Stimulated activated naive CD8-positive, alpha-beta T cell treated with anti-CD3 and anti-CD28 coated beads, Interleukin-15, Interleukin-2, amounts not matched to agents 100 ng/mL and 50 ng/mL, for 24 hours (primary cell): Measurements from ENCODE around the gene TFDP2.
A peak's percentile ranks its signal among the peaks of the same experiment; 100 is the strongest.
"Not testable (repeated sequence)": the region's sequence is repeated elsewhere in the genome, so short reads cannot be mapped to it uniquely, and the experiment has no call there.

Experiments used
- H3K27ac Mint-ChIP-seq: one replicate; pipeline ENCODE4 v1.8.0; 2021; ENCODE audit warnings: mild to moderate bottlenecking, mixed read lengths
- H3K27me3 Mint-ChIP-seq: one replicate; pipeline ENCODE4 v1.8.0; 2021; ENCODE audit warnings: mixed read lengths
- H3K36me3 Mint-ChIP-seq: one replicate; pipeline ENCODE4 v1.8.0; 2021; ENCODE audit warnings: low read depth, mixed read lengths
- H3K4me1 Mint-ChIP-seq: one replicate; pipeline ENCODE4 v1.8.0; 2021; ENCODE audit warnings: low read depth, mixed read lengths
- H3K4me3 Mint-ChIP-seq: one replicate; pipeline ENCODE4 v1.8.0; 2021; ENCODE audit warnings: mild to moderate bottlenecking, mixed read lengths
- H3K9me3 Mint-ChIP-seq: one replicate; pipeline ENCODE4 v1.8.0; 2021; ENCODE audit warnings: mixed read lengths

TFDP2 gene

DNA sequence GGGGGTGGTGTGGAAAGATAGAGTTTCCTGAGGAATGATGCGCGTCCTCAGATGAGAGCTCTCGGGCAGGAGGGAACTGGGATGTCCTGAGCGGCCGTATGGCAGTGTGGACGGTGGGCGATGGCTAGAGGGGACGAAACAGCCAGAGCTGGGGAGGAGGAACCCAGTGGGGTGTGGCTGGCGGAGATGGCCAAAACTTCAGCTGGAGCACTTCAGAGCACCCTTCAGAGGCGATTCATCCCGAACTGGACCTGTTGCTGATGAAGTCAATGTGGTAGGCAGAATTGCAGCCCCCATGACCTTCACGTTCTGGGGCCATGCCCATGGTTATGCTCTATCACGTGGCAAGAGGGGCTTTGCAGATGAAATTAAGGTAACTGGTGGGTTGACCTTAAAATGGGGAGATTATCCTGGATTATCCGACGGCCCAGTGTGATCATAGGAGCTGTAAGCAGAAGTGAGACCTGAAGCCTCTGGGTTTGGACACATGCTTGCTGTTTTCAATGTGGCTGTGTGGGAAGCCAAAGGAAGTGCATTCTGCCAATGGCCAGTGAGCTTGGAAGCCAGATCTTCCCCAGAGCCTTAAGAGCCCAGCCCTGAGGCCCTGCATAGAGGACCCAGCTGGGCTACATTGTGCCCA is 220.6 kb downstream of the TFDP2 start:
- H3K36me3 Mint-ChIP-seq: peaks cover 47% of the 10 kb centered on the region
- no peaks in the 10 kb centered on the region for H3K4me1 Mint-ChIP-seq
- no peaks in the 10 kb centered on the region for H3K9me3 Mint-ChIP-seq
- H3K27me3 Mint-ChIP-seq: no peaks in the 10 kb centered on the region
- H3K27ac Mint-ChIP-seq: peak overlapping the region; percentile 61
- no peak overlapping the region for H3K4me3 Mint-ChIP-seq

DNA sequence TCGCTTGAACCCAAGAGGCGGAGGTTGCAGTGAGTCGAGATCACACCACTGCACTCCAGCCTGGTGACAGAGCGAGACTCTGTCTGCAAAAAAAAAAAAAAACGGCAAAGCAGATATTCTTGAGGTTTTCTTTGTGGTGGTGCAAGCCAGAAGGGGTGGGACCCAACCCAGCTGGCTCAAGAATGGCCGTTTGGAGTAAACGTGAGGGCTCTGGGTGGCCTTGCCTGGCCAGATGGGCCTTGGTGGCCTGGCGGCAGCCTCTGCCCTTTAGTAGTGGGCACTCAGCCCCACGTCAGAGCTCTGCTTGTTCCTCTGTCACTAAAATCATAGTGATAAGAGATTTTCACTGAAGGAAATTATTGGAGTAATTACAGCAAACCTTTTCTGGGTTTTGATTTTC is 222.4 kb downstream of the TFDP2 start:
- H3K4me1 Mint-ChIP-seq: no peaks in the 10 kb centered on the region
- H3K27me3 Mint-ChIP-seq: no peaks in the 10 kb centered on the region
- no peak overlapping the region for H3K4me3 Mint-ChIP-seq
- H3K27ac Mint-ChIP-seq: no peak overlapping the region
- H3K9me3 Mint-ChIP-seq: no peaks in the 10 kb centered on the region
- H3K36me3 Mint-ChIP-seq: peaks cover 60% of the 10 kb centered on the region

DNA sequence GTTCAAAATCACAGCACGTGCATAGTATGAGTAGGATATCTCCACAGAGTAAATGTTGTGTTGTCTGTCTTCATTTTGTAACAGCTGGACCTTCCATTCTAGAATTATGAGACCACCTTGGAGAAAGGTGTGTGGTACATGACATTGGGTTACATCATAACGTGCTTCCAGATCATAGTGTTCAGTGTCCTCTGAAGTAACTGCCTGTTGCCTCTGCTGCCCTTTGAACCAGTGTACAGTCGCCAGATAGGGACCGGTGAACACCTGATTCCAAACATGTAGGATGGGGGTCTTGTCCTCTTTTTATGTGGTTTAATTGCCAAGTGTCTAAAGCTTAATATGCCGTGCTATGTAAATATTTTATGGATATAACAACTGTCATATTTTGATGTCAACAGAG is 223.7 kb downstream of the TFDP2 start:
- H3K9me3 Mint-ChIP-seq, H3K27ac Mint-ChIP-seq, H3K4me3 Mint-ChIP-seq, H3K4me1 Mint-ChIP-seq, H3K27me3 Mint-ChIP-seq: not testable (repeated sequence)
- H3K36me3 Mint-ChIP-seq: peaks cover 72% of the 10 kb centered on the region

DNA sequence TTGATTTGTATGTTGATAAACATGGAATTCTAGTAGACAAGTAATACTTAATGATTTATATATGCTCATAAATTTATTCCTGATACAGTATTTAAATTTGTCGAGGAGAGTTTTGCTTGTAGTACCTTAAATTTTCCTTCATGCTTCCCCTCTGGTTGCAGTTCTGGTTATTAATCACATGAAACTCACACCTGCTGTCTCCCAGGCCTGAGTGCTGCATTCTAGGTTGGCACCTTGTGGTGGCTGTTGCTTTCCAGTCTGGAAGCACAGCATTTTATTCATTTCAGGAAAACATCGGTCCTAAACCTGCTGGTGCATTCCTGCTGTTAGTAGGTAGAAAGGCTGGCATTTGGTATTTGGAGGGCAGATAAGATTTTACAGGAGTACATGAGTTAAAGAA is 228.0 kb downstream of the TFDP2 start:
- no peaks in the 10 kb centered on the region for H3K27me3 Mint-ChIP-seq
- peaks cover 2% of the 10 kb centered on the region for H3K4me1 Mint-ChIP-seq
- H3K9me3 Mint-ChIP-seq: no peaks in the 10 kb centered on the region
- H3K36me3 Mint-ChIP-seq: peaks cover 66% of the 10 kb centered on the region
- no peak overlapping the region for H3K4me3 Mint-ChIP-seq
- H3K27ac Mint-ChIP-seq: no peak overlapping the region

DNA sequence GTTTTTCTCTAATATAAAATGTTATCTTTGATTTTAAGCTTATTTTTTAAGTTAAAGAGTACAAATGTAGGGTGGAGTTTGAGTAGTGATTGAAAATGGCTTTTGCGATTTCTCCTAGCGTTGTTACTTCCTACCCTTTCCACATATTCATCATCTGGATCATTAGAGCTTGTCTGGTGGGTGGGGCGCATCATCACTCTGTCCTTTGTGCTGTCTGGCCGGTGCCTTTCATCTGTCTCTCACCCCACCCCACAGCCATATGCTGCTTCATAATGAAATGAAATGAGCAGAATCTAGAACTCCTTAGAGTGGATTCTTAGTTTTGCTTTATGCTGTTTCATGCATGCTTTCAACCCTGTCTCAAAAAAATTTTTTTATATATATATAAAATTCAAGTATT is 228.6 kb downstream of the TFDP2 start:
- Mint-ChIP-seq H3K27ac (no peak overlapping the region), H3K4me3 (no peak overlapping the region), H3K36me3 (peaks cover 66% of the 10 kb centered on the region), H3K9me3 (no peaks in the 10 kb centered on the region), H3K4me1 (peaks cover 4% of the 10 kb centered on the region), H3K27me3 (no peaks in the 10 kb centered on the region)

DNA sequence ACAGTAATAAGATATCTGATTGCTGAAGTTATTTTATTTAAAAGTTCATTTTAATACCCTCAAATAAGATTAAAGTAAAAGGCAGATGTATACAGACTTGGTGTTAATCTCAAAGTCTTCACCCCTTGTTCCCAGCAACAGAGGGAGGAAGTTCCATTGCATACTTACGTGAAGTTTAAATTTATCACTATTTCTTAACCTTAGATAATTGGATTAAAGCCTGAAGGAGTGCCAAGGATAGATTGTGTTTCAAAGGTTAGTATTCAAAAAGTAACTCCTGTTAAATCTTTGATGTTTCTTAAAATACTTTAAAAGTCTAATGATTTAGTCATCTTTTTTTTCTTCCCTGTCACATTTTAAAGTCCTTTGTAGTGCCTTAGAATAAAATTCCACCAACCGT is 233.6 kb downstream of the TFDP2 start:
- Mint-ChIP-seq H3K27ac (no peak overlapping the region), H3K4me1 (peaks cover 4% of the 10 kb centered on the region), H3K4me3 (no peak overlapping the region), H3K9me3 (peaks cover 5% of the 10 kb centered on the region), H3K36me3 (peaks cover 71% of the 10 kb centered on the region), H3K27me3 (no peaks in the 10 kb centered on the region)

DNA sequence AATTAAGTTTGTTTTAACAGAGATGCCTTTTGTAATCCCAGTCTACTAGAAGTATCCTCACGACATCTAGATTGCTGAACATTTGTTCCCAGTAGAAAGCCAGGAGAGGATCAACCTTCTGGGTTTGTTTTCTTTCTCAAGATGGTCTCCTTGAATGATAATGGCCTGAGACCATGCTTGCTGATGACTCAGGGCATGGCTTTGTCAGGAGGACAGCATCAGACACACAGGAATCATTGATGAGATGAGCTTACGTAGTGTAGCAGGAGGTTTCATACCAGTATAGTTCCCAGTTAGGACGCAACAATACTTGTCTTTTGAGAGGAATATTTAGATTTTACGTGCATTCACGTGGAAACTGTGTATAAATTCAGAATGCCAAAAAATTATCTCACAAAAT is 234.3 kb downstream of the TFDP2 start:
- peaks cover 5% of the 10 kb centered on the region for H3K9me3 Mint-ChIP-seq
- no peaks in the 10 kb centered on the region for H3K27me3 Mint-ChIP-seq
- peaks cover 4% of the 10 kb centered on the region for H3K4me1 Mint-ChIP-seq
- peaks cover 70% of the 10 kb centered on the region for H3K36me3 Mint-ChIP-seq
- no peak overlapping the region for H3K4me3 Mint-ChIP-seq
- H3K27ac Mint-ChIP-seq: no peak overlapping the region

DNA sequence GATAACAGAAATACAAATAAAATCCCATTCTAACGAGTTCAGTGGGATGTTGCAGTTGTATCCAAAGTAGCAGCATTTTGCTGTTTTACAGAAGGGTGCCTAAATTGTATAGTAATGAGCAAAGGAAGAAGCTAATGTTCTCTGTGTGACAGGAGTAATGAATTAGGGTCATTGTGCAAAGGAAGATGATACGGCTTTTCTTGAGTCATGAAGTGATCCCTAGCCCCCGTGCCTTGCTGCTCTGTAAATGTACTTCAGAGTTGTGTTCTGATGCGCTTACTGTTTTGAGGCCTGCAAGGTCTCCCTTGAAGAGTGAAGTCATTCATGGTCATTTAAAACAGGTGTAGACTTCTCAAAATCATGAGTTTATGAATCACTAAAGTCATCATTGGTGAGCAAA is 235.0 kb downstream of the TFDP2 start:
- Mint-ChIP-seq H3K4me1 (peaks cover 4% of the 10 kb centered on the region), H3K4me3 (no peak overlapping the region), H3K36me3 (peaks cover 71% of the 10 kb centered on the region), H3K27ac (no peak overlapping the region), H3K9me3 (peaks cover 5% of the 10 kb centered on the region), H3K27me3 (no peaks in the 10 kb centered on the region)

DNA sequence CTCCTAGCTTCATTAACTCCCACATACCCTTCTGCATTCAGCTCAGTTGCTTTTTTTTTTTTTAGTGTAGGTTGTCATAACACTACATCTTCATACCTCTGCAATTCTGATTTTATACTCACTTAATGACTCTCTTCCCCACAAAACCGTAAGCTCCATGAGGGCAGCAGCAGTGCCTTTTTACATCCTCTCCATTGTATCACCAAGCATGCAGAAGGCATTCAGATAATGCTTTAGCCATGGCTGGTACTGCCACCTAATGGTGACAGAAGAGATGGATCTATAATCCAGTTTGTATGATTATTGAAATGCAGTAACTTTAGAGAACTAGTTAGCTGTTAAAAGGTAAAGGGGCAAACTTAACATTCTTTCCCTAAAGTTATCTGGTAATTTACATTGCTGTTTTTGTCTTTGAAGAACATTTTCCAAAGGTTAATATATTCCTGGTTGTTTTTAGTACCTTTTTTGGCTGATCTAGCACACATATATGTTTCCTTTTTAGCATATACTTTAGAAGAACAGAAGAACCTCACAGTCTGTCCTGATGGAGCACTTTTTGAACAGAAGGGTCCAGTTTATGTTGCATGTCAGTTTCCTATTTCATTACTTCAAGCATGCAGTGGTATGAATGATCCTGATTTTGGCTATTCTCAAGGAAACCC is 236.1 kb downstream of the TFDP2 start:
- Mint-ChIP-seq H3K4me3 (no peak overlapping the region), H3K9me3 (peaks cover 5% of the 10 kb centered on the region), H3K27ac (no peak overlapping the region), H3K27me3 (no peaks in the 10 kb centered on the region), H3K36me3 (peaks cover 74% of the 10 kb centered on the region), H3K4me1 (peaks cover 4% of the 10 kb centered on the region)

DNA sequence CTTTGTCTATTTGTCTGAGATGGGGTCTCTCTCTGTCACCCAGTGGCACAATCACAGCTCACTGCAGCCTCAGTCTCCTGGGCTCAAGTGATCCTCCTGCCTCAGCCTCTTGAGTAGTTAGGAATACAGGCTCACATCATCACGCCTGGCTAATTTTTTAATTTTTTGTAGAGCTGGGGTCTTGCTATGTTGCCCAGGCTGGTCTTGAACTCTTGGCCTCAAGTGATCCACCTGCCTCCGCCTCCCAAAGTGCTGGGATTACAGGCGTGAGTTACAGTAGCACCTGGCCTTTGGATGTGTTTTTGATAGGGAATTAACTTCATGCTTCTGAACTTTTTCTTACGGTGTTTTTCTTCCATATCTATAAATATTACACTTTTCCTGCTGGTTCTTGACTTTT is 239.4 kb downstream of the TFDP2 start:
- H3K27ac Mint-ChIP-seq, H3K4me1 Mint-ChIP-seq, H3K9me3 Mint-ChIP-seq, H3K27me3 Mint-ChIP-seq, H3K4me3 Mint-ChIP-seq: not testable (repeated sequence)
- peaks cover 79% of the 10 kb centered on the region for H3K36me3 Mint-ChIP-seq

DNA sequence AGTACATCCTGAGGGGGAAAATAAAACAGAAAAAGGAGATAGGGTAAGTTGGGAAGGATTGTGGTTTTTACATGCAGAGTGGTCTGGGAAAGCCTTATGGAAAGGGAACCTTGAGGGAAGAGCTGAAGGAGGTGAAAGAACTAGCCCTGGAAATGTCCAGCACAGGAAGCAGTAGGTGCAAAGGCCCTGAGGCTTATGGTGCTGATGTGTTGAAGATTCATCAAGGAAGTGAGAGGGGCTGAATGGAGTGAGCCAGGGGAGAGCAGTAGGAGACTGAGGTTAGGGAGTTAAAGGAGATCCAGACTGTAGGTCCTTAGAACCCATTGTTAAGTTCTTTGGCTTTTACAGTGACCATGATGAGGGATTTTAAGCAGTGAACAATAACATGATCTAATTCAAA is 239.9 kb downstream of the TFDP2 start:
- Mint-ChIP-seq H3K4me1 (peaks cover 9% of the 10 kb centered on the region), H3K4me3 (no peak overlapping the region), H3K36me3 (peaks cover 80% of the 10 kb centered on the region), H3K27me3 (no peaks in the 10 kb centered on the region), H3K27ac (peak overlapping the region; percentile 39), H3K9me3 (peaks cover 5% of the 10 kb centered on the region)

DNA sequence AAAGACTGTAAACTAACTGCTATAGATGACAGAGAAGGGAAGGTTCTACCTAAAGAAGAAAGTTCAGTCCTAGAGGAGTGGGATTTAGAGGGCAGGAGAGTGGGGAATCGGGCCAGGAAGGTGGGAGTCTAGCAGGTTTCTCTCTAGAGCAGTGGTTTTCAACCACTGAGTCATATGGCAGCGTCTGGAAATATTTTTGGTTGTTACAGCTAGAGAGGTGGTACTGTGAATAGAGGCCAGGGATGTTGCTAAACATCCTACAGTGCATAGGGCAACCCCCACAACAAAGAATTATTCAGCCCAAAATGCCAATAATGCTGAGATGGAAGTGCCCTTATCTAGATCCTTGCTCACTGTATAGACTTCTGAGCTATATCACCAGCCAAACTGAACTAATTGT is 244.2 kb downstream of the TFDP2 start:
- peaks cover 4% of the 10 kb centered on the region for H3K9me3 Mint-ChIP-seq
- H3K27ac Mint-ChIP-seq: peak overlapping the region; percentile 81
- H3K4me1 Mint-ChIP-seq: peaks cover 35% of the 10 kb centered on the region
- peaks cover 63% of the 10 kb centered on the region for H3K36me3 Mint-ChIP-seq
- no peak overlapping the region for H3K4me3 Mint-ChIP-seq
- no peaks in the 10 kb centered on the region for H3K27me3 Mint-ChIP-seq

DNA sequence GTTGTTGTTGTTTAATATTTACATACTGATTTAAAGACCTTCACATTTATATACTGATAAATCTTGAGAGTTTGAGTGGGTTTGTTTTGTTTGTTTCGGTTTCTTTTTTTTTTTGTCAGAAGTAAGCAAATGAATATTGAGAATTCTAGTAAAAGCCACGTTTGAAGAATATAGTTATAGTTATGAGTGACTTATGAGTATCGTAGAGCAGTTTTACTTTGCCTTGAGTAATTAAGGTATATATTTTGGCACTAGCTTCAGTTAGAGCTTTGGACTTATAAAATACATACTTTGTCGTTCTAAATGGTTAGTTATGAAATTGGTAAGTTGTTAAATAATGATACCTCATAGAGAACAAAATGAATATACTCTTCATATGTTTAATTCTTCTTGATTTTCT is 245.1 kb downstream of the TFDP2 start:
- Mint-ChIP-seq H3K27me3 (no peaks in the 10 kb centered on the region), H3K9me3 (peaks cover 4% of the 10 kb centered on the region), H3K4me1 (peaks cover 40% of the 10 kb centered on the region), H3K36me3 (peaks cover 62% of the 10 kb centered on the region), H3K27ac (no peak overlapping the region), H3K4me3 (no peak overlapping the region)

DNA sequence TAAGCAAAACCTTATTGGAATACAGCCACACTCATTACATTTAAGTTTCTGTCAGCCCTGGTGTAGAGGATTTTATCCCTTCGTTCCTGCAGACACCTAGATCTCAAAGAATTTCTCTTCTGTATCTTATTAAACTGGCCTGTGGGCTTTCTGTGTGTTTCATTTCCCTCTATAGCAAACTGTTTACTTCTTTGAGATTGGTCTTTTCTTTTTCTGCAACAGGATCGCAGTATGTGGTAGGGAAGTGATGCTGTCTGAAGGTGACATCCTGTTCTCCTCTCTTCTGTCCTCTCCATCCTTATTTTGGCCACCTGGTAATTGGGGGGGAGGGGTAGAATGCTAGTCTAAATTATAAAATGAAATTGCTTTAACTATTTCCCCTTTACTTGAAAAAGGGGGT is 247.4 kb downstream of the TFDP2 start:
- Mint-ChIP-seq H3K4me3 (no peak overlapping the region), H3K4me1 (peaks cover 47% of the 10 kb centered on the region), H3K36me3 (peaks cover 61% of the 10 kb centered on the region), H3K27me3 (no peaks in the 10 kb centered on the region), H3K27ac (no peak overlapping the region), H3K9me3 (peaks cover 12% of the 10 kb centered on the region)

DNA sequence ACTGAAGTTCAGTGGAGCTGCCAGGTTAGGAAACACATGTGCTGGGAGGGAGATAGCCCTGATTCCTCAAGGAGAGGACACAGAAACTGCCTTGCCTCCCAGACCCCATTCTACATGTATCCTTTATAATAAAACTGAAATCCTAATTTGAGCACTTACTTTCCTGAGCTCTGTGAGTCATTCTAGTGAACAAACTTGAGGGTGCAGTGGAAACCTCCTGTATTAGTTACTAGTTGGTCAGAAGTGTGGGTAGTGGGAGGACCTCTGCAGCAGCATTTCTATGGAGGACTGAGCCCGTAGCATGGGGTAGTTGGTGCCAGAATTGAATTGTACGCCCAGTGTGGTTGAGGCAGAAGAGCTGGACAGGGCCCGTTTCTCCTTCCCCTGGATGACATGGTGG is 249.0 kb downstream of the TFDP2 start:
- H3K4me1 Mint-ChIP-seq: peaks cover 56% of the 10 kb centered on the region
- no peak overlapping the region for H3K4me3 Mint-ChIP-seq
- peaks cover 69% of the 10 kb centered on the region for H3K36me3 Mint-ChIP-seq
- no peaks in the 10 kb centered on the region for H3K27me3 Mint-ChIP-seq
- H3K9me3 Mint-ChIP-seq: peaks cover 12% of the 10 kb centered on the region
- H3K27ac Mint-ChIP-seq: peak overlapping the region; percentile 33

DNA sequence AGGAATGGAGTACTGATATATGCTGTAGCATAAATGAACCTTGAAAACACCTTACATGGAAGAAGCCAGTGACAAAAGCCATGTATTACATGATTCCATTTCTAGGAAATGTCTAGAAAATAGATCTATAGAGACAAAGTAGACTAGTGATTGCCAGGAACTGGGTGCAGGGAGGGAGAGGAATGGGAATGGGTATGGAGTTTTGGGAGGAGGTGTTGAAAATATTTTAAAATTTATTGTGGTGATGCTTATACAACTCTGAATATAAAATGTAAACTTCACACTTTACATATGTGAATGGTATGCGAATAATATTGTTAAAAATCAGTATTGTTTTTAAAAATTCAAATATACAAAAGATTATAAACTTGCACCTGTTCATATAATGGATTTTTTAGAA is 250.4 kb downstream of the TFDP2 start:
- Mint-ChIP-seq H3K4me1 (peaks cover 48% of the 10 kb centered on the region), H3K36me3 (peaks cover 69% of the 10 kb centered on the region), H3K4me3 (no peak overlapping the region), H3K27ac (no peak overlapping the region), H3K27me3 (no peaks in the 10 kb centered on the region), H3K9me3 (peaks cover 12% of the 10 kb centered on the region)
